ENCODE results near the gene ARMC7.

DNA sequence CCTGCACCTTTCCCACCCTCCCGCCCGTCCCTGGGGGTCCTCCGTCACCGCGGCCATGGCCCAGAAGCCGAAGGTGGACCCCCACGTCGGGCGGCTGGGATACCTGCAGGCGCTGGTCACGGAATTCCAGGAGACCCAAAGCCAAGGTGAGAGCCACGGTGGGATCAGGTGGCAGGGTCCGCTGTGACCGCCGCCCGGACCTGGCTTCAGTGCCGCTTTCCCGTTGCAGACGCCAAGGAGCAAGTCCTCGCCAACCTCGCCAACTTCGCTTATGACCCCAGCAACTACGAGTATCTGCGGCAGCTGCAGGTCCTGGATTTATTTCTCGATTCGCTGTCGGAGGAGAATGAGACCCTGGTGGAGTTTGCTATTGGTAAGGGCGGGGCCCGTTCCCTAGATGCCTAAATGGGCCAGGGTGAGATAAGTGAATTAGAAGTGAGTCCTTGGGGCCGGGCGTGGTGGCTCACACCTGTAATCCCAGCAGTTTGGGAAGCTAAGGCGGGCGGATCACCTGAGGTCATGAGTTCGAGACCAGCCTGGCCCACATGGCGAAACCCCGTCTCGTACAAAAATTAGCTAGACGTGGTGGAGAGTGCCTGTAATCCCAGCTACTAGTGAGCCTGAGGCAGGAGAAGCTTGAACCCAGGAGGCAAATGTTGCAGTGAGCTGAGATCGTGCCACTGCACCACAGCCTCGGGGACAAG, 617 bp downstream of the ARMC7 start:
- TF ChIP-seq POLR2AphosphoS5 (IDR thresholded peaks at IDR 0.05; ENCODE audit: low read depth, low read length) = no peak
- no peak for TF ChIP-seq SIN3A (IDR thresholded peaks at IDR 0.05; ENCODE audit: borderline replicate concordance, insufficient read depth, low read length)
- TF ChIP-seq, protein P1, sequence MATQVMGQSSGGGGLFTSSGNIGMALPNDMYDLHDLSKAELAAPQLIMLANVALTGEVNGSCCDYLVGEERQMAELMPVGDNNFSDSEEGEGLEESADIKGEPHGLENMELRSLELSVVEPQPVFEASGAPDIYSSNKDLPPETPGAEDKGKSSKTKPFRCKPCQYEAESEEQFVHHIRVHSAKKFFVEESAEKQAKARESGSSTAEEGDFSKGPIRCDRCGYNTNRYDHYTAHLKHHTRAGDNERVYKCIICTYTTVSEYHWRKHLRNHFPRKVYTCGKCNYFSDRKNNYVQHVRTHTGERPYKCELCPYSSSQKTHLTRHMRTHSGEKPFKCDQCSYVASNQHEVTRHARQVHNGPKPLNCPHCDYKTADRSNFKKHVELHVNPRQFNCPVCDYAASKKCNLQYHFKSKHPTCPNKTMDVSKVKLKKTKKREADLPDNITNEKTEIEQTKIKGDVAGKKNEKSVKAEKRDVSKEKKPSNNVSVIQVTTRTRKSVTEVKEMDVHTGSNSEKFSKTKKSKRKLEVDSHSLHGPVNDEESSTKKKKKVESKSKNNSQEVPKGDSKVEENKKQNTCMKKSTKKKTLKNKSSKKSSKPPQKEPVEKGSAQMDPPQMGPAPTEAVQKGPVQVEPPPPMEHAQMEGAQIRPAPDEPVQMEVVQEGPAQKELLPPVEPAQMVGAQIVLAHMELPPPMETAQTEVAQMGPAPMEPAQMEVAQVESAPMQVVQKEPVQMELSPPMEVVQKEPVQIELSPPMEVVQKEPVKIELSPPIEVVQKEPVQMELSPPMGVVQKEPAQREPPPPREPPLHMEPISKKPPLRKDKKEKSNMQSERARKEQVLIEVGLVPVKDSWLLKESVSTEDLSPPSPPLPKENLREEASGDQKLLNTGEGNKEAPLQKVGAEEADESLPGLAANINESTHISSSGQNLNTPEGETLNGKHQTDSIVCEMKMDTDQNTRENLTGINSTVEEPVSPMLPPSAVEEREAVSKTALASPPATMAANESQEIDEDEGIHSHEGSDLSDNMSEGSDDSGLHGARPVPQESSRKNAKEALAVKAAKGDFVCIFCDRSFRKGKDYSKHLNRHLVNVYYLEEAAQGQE (IDR thresholded peaks at IDR 0.05; ENCODE audit: insufficient read depth in 1 of 2, low read depth in 2 of 2, low read length in 2 of 2) = no peak
- no peak for TF ChIP-seq TAF1 (IDR thresholded peaks at IDR 0.05; ENCODE audit: borderline replicate concordance, insufficient read depth, low read length)
